C4-2B (cell line): ENCODE results near the gene ZDHHC14.

Source experiments
- CTCF ChIP-seq: fragments of 450-650 bp; conservative IDR thresholded peaks from 2 replicates; pipeline ENCODE4 v1.5.1; 2017; ENCODE audit warnings: mild to moderate bottlenecking
- ZFX ChIP-seq: fragments of 450-650 bp; IDR thresholded peaks from 2 replicates; pipeline ENCODE4 v1.6.1; 2017

GRCh38 chr6:157556671-157557430 lies 175.9 kb downstream of the ZDHHC14 start:
- TF ChIP-seq CTCF = no peak
- no peak for TF ChIP-seq ZFX
